ENCODE data around the gene BTG2.
"Not testable (repeated sequence)": the region's sequence is repeated elsewhere in the genome, so short reads cannot be mapped to it uniquely, and the experiment has no call there.

Gene BTG2

DNA sequence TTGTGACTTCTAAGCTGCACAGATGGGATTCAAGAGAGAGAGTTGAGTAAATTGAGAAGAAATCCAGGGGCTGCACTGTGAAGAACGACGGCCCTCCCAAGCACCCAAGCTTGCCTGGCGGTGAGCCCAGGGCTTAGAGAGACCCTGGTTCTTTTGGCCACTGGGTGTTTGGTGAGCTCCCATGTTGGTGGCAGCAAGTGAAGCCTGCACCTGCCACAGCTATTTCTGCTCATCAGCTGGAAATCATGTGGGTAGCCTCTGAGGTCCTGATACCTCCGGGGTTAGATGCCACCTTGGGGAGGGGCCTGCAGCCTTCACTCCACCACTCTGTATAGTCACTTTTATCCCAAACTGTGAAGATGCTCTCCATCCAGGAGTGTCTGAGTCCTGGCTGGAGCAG is 6.2 kb upstream of the BTG2 start:
- H3K36me3 ChIP-seq (ENCODE audit: low read length), result no peaks in the 10 kb centered on the region
- no peaks in the 10 kb centered on the region for H4K20me1 ChIP-seq (ENCODE audit: low read depth, low read length)
- H3K9ac ChIP-seq (ENCODE audit: low read length), result peak overlapping the region; percentile 77
- H3K4me2 ChIP-seq (ENCODE audit: low read depth, low read length, poor library complexity, severe bottlenecking), result peak overlapping the region; percentile 90
- H3K79me2 ChIP-seq (ENCODE audit: insufficient read depth, low read length), result peaks cover 28% of the 10 kb centered on the region
- H3K27me3 ChIP-seq (ENCODE audit: low read length), result no peaks in the 10 kb centered on the region
- no peaks in the 10 kb centered on the region for H3K9me3 ChIP-seq (ENCODE audit: insufficient read depth, low read length)
- TF ChIP-seq CTCF (IDR thresholded peaks at IDR 0.05; ENCODE audit: insufficient read depth, low read length, poor library complexity, severe bottlenecking) (no peak), EZH2phosphoT487 (conservative IDR thresholded peaks at IDR 0.05; ENCODE audit: low read length) (no peak)
- peak overlapping the region; percentile 41 for H3K4me3 ChIP-seq (ENCODE audit: insufficient read depth, low read length, poor library complexity, severe bottlenecking)
- H3K27ac ChIP-seq (ENCODE audit: low read depth, low read length), result peak overlapping the region; percentile 99
- H3K9me2 ChIP-seq (replicated peaks; ENCODE audit: insufficient read depth, low read length), result no peaks in the 10 kb centered on the region
- H3F3A ChIP-seq (ENCODE audit: insufficient read depth), result peaks cover 82% of the 10 kb centered on the region
- H2AFZ ChIP-seq (ENCODE audit: low read depth, low read length, severe bottlenecking), result no peak overlapping the region

- Histone ChIP-seq H3K27ac (ENCODE audit: low read depth, low read length) (peak overlapping the region; percentile 99), H3K4me3 (ENCODE audit: insufficient read depth, low read length, poor library complexity, severe bottlenecking) (peak overlapping the region; percentile 41)
- H2AFZ ChIP-seq (ENCODE audit: low read depth, low read length, severe bottlenecking), result not testable (repeated sequence)
Measured at GRCh38 chr1:203299719-203300429, 5.4 kb upstream of the BTG2 start.

DNA sequence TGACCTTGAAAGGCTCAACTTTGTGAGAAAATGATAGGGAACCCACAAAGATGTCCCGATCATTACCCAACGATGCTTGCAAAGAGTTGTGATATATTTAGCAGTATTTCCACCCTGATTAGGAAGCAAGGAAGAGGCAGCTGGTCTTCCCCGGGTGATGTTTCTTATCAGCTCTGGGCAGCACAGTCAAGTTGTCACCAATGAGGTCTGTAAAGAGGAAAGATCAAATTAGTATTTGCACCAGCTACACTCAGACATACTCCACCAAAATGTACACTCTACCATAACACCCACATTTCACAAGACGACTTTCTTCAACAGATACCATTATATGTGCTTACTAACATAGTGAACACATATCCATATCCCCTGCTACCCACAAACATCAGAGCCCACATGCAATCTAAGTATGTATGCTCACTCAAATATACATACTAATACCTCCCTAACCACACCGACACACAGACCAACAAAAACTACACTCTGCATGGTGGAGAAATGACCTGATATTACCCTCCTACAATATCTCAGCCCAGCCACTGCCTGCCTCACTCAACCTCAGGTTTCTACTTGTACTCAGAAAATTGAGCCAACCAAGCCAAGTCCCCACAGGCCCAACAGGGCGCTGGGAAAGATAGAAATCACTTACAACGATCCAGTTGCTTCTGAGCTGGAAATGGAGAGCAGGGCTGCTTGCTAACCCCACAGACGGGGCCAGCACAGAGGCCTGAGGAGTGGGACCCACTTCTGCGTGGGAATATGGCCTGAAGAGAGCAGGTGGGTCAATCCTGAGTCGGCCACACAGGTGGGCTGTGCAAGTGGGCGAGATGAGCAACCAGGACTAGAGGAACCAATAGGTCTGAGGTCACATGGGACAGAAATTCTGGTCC is 4.6 kb upstream of the BTG2 start:
- Histone ChIP-seq H3K9ac (ENCODE audit: low read length) (peak overlapping the region; percentile 77), H3K27me3 (ENCODE audit: low read length) (no peaks in the 10 kb centered on the region), H3K4me3 (ENCODE audit: insufficient read depth, low read length, poor library complexity, severe bottlenecking) (peak overlapping the region; percentile 41), H3F3A (ENCODE audit: insufficient read depth) (peaks cover 84% of the 10 kb centered on the region), H3K4me2 (ENCODE audit: low read depth, low read length, poor library complexity, severe bottlenecking) (peak overlapping the region; percentile 90), H4K20me1 (ENCODE audit: low read depth, low read length) (no peaks in the 10 kb centered on the region), H3K9me3 (ENCODE audit: insufficient read depth, low read length) (no peaks in the 10 kb centered on the region), H3K9me2 (replicated peaks; ENCODE audit: insufficient read depth, low read length) (no peaks in the 10 kb centered on the region), H3K36me3 (ENCODE audit: low read length) (peaks cover 3% of the 10 kb centered on the region), H2AFZ (ENCODE audit: low read depth, low read length, severe bottlenecking) (no peak overlapping the region), H3K27ac (ENCODE audit: low read depth, low read length) (peak overlapping the region; percentile 99), H3K79me2 (ENCODE audit: insufficient read depth, low read length) (peaks cover 40% of the 10 kb centered on the region)
- TF ChIP-seq CTCF (IDR thresholded peaks at IDR 0.05; ENCODE audit: insufficient read depth, low read length, poor library complexity, severe bottlenecking) (no peak), EZH2phosphoT487 (conservative IDR thresholded peaks at IDR 0.05; ENCODE audit: low read length) (no peak)

More at GRCh38 chr1:203299719-203300429, 5.4 kb upstream of the BTG2 start:
- H3K27me3 ChIP-seq (ENCODE audit: low read length); H3K9me2 ChIP-seq (replicated peaks; ENCODE audit: insufficient read depth, low read length); H3K9me3 ChIP-seq (ENCODE audit: insufficient read depth, low read length); H3K36me3 ChIP-seq (ENCODE audit: low read length); H4K20me1 ChIP-seq (ENCODE audit: low read depth, low read length): not testable (repeated sequence)
- Histone ChIP-seq H3F3A (ENCODE audit: insufficient read depth) (peaks cover 84% of the 10 kb centered on the region), H3K79me2 (ENCODE audit: insufficient read depth, low read length) (peaks cover 35% of the 10 kb centered on the region), H3K9ac (ENCODE audit: low read length) (peak overlapping the region; percentile 77), H3K4me2 (ENCODE audit: low read depth, low read length, poor library complexity, severe bottlenecking) (peak overlapping the region; percentile 90)
